HG03520 (cell line): ENCODE data around the gene FAM89A.
"Not testable (repeated sequence)": the region's sequence is repeated elsewhere in the genome, so short reads cannot be mapped to it uniquely, and the experiment has no call there.

Experiments
- ATAC-seq: cut with Tn5 transposase; IDR thresholded peaks from one replicate; pipeline ENCODE4 v1.9.1; 2021; ENCODE audit warnings: mild to moderate bottlenecking, moderate library complexity; ENCODE audit not compliant: unreplicated experiment

The FAM89A gene

GRCh38 chr1:231057410-231057809, 17.4 kb upstream of the FAM89A start:
- ATAC-seq, result no peak

- ATAC-seq, result no peak
Measured at GRCh38 chr1:231055271-231055670, 15.2 kb upstream of the FAM89A start.

GRCh38 chr1:231053493-231054162, 13.6 kb upstream of the FAM89A start:
- peak; percentile 64 for ATAC-seq

- no peak for ATAC-seq
Measured at GRCh38 chr1:231052777-231053176, 12.7 kb upstream of the FAM89A start.

GRCh38 chr1:231050932-231051331, 10.9 kb upstream of the FAM89A start:
- ATAC-seq, result not testable (repeated sequence)

- ATAC-seq, result no peak
Measured at GRCh38 chr1:231050395-231050794, 10.3 kb upstream of the FAM89A start.

GRCh38 chr1:231049121-231049979, 9.3 kb upstream of the FAM89A start:
- ATAC-seq, result no peak

- ATAC-seq, result not testable (repeated sequence)
Measured at GRCh38 chr1:231048419-231048818, 8.4 kb upstream of the FAM89A start.

GRCh38 chr1:231047529-231047928, 7.5 kb upstream of the FAM89A start:
- ATAC-seq, result not testable (repeated sequence)

- no peak for ATAC-seq
Measured at GRCh38 chr1:231046730-231047395, 6.8 kb upstream of the FAM89A start.

- not testable (repeated sequence) for ATAC-seq
Measured at GRCh38 chr1:231045921-231046729, 6.1 kb upstream of the FAM89A start.

- ATAC-seq, result no peak
Measured at GRCh38 chr1:231045286-231045685, 5.2 kb upstream of the FAM89A start.

- ATAC-seq, result no peak
Measured at GRCh38 chr1:231044588-231044987, 4.5 kb upstream of the FAM89A start.

GRCh38 chr1:231041719-231042261, 1.7 kb upstream of the FAM89A start:
- no peak for ATAC-seq

GRCh38 chr1:231040800-231041718, 1.0 kb upstream of the FAM89A start:
- no peak for ATAC-seq

- peak; percentile 38 for ATAC-seq
Measured at GRCh38 chr1:231039161-231040018, 664 bp downstream of the FAM89A start.

- ATAC-seq, result no peak
Measured at GRCh38 chr1:231037585-231038517, 2.2 kb downstream of the FAM89A start.
